ENCODE data around the gene RBM33. TPM values are rescaled to one million over a fixed set of nuclear protein-coding genes. Genes with fewer than 3 reads are reported as not detected.
A peak's percentile ranks its signal among the peaks of the same experiment; 100 is the strongest.

The RBM33 gene
- total and polyA plus RNA-seq, 2 of the 13 experiments (the other 11 are each of a cell fraction or from before 2014, with no cell fraction given) = 12.4 to 28.9 TPM

- no peak overlapping the region for H3K4me3 ChIP-seq (replicated peaks in 1 of 3; ENCODE audit: insufficient read depth in 1 of 3, low read depth in 2 of 3, low read length in 3 of 3)
- in situ Hi-C loops (cut with HindIII; ENCODE audit: extremely low pct_ligation_motif_present, low pct_unique_long_range_greater_than_20kb) (no loop called here), intact Hi-C loops (cut with micrococcal nuclease; ENCODE audit: unreplicated experiment) (loop anchor here (5.0 kb wide), 1 partner anchor 87 kb away; no protein-coding TSS in a partner anchor)
- H3K9ac ChIP-seq (ENCODE audit: insufficient read depth, low read depth, low read length) = no peak overlapping the region
- H3K27ac ChIP-seq (ENCODE audit: extremely low read length, insufficient read depth, low read length) = no peak overlapping the region
- H2AFZ ChIP-seq (ENCODE audit: low read length) = no peak overlapping the region
- DNase-seq (ENCODE audit: low spot score) (no peak), FAIRE-seq (no peak), ATAC-seq (no peak)
- peaks cover 59% of the 10 kb centered on the region for H3K79me2 ChIP-seq (ENCODE audit: insufficient read depth, low read length)
- no TSS peak for BruUV-seq (replicated peaks)
- ChIA-PET POLR2A (no interaction called here), CTCF (ENCODE audit: low intra/inter-chr PET ratio, low total read pairs) (no interaction called here)
- H3K4me2 ChIP-seq (ENCODE audit: low read depth, low read length) = no peak overlapping the region
- H3K9me3 ChIP-seq (ENCODE audit: low read length) = no peaks in the 10 kb centered on the region
- peaks cover 60% of the 10 kb centered on the region for H3K4me1 ChIP-seq (ENCODE audit: insufficient read depth, low read length)
- 96% methylated on average over 5 of the region's 5 CpGs for WGBS (ENCODE audit: low lambda C conversion rate)
- peaks cover 9 to 39% of the 10 kb centered on the region in 2 experiments for H3K36me3 ChIP-seq (replicated peaks in 1 of 2; ENCODE audit: control insufficient read depth in 1 of 2, insufficient read depth in 2 of 2, low read length in 2 of 2)
- H3K27me3 ChIP-seq (ENCODE audit: control insufficient read depth in 1 of 2, insufficient read depth in 2 of 2, low read length in 2 of 2) = no peaks in the 10 kb centered on the region
- TF ChIP-seq MAFK (conservative IDR thresholded peaks at IDR 0.05 in 1 of 2, IDR thresholded peaks at IDR 0.05 in 1 of 2; ENCODE audit: low read length in 2 of 2) (peak; percentile 9 to 45; a peak in 1 of 4 replicates), MAFF (IDR thresholded peaks at IDR 0.05; ENCODE audit: low read depth, low read length) (peak; percentile 39), ATF5 (CRISPR knock-in tag; IDR thresholded peaks at IDR 0.05; ENCODE audit: low read depth) (no peak)
- peaks cover 11% of the 10 kb centered on the region for H4K20me1 ChIP-seq (ENCODE audit: insufficient read depth, low read length)
These were observed 40.1 kb downstream of the RBM33 start for GRCh38 chr7:155684543-155684942.

- H2AFZ ChIP-seq (ENCODE audit: low read length) = no peak overlapping the region
- in situ Hi-C loops (cut with HindIII; ENCODE audit: extremely low pct_ligation_motif_present, low pct_unique_long_range_greater_than_20kb) (no loop called here), intact Hi-C loops (cut with micrococcal nuclease; ENCODE audit: unreplicated experiment) (no loop called here)
- H3K36me3 ChIP-seq (replicated peaks in 1 of 2; ENCODE audit: control insufficient read depth in 1 of 2, insufficient read depth in 2 of 2, low read length in 2 of 2) = peaks cover 7 to 36% of the 10 kb centered on the region in 2 experiments
- no peaks in the 10 kb centered on the region for H3K9me3 ChIP-seq (ENCODE audit: low read length)
- H3K27ac ChIP-seq (ENCODE audit: extremely low read length, insufficient read depth, low read length) = no peak overlapping the region
- no peak overlapping the region for H3K9ac ChIP-seq (ENCODE audit: insufficient read depth, low read depth, low read length)
- peaks cover 11% of the 10 kb centered on the region for H4K20me1 ChIP-seq (ENCODE audit: insufficient read depth, low read length)
- ATAC-seq (no peak), FAIRE-seq (no peak), DNase-seq (ENCODE audit: low spot score) (no peak)
- POLR2A ChIA-PET = no interaction called here
- WGBS (ENCODE audit: low lambda C conversion rate) = 92% methylated on average over 12 of the region's 12 CpGs
- BruUV-seq (replicated peaks) = no TSS peak
- peaks cover 56% of the 10 kb centered on the region for H3K4me1 ChIP-seq (ENCODE audit: insufficient read depth, low read length)
- H3K79me2 ChIP-seq (ENCODE audit: insufficient read depth, low read length) = peaks cover 60% of the 10 kb centered on the region
- H3K4me2 ChIP-seq (ENCODE audit: low read depth, low read length) = no peak overlapping the region
- CTCF ChIA-PET (ENCODE audit: low intra/inter-chr PET ratio, low total read pairs) = no interaction called here
- no peaks in the 10 kb centered on the region for H3K27me3 ChIP-seq (ENCODE audit: control insufficient read depth in 1 of 2, insufficient read depth in 2 of 2, low read length in 2 of 2)
- no peak overlapping the region for H3K4me3 ChIP-seq (replicated peaks in 1 of 3; ENCODE audit: insufficient read depth in 1 of 3, low read depth in 2 of 3, low read length in 3 of 3)
- no peak for TF ChIP-seq KAT7 (CRISPR knock-in tag; IDR thresholded peaks at IDR 0.05; ENCODE audit: borderline replicate concordance)
- no peak for TF ChIP-seq NR2F1 (CRISPR knock-in tag; IDR thresholded peaks at IDR 0.05)
- no peak for TF ChIP-seq FOXM1 (CRISPR knock-in tag; IDR thresholded peaks at IDR 0.05)
- no peak for TF ChIP-seq ZNF788 (CRISPR knock-in tag; IDR thresholded peaks at IDR 0.05; ENCODE audit: borderline replicate concordance)
- no peak for TF ChIP-seq GMEB1 (CRISPR knock-in tag; IDR thresholded peaks at IDR 0.05; ENCODE audit: borderline replicate concordance)
- no peak for TF ChIP-seq NFIB (CRISPR knock-in tag; IDR thresholded peaks at IDR 0.05; ENCODE audit: borderline replicate concordance)
- TF ChIP-seq ZC3H13 (CRISPR knock-in tag; IDR thresholded peaks at IDR 0.05) = no peak
- no peak for TF ChIP-seq ONECUT2 (CRISPR knock-in tag; IDR thresholded peaks at IDR 0.05)
- TF ChIP-seq HHEX (CRISPR knock-in tag; IDR thresholded peaks at IDR 0.05) = no peak
- no peak for TF ChIP-seq PHF21A (CRISPR knock-in tag; IDR thresholded peaks at IDR 0.05)
- no peak for TF ChIP-seq ZNF546 (CRISPR knock-in tag; conservative IDR thresholded peaks at IDR 0.05)
- TF ChIP-seq YEATS2 (CRISPR knock-in tag; IDR thresholded peaks at IDR 0.05; ENCODE audit: borderline replicate concordance) = no peak
- TF ChIP-seq MXI1 (IDR thresholded peaks at IDR 0.05; ENCODE audit: borderline replicate concordance, low read depth, low read length) = no peak
These were observed 40.8 kb downstream of the RBM33 start for GRCh38 chr7:155685070-155685790.
